WTC11 (cell line): ENCODE measurements around the gene SLC17A8. TPM values are rescaled to one million over a fixed set of nuclear protein-coding genes. Genes with fewer than 3 reads are reported as not detected.
"Not testable (repeated sequence)": the region's sequence is repeated elsewhere in the genome, so short reads cannot be mapped to it uniquely, and the experiment has no call there.

ENCODE experiments used
- ATAC-seq: fragments of 200-7000 bp; cut with Tn5 transposase; 2 replicates; pipeline ENCODE4 v1.10.0; 2021; ENCODE audit warnings: mild to moderate bottlenecking, moderate library complexity
- CTCF ChIA-PET: fragments of 300-600 bp; sonication (Branson Sonifier 250); formaldehyde crosslinking; loops from one replicate; lab custom pipeline; 2021; ENCODE audit warnings: antibody characterized with exemption; lab: Charles Lee
- POLR2A ChIA-PET: fragments of 350-600 bp; sonication (Branson Sonifier 250); formaldehyde crosslinking; loops from one replicate; lab custom pipeline; 2021; ENCODE audit warnings: antibody characterized with exemption; lab: Charles Lee
- DNase-seq: peaks from one replicate; pipeline ENCODE4 v3.0.0; 2021; ENCODE audit warnings: low spot score
- H3K27ac Mint-ChIP-seq: 2 replicates; pipeline ENCODE4 v1.8.0; 2021; ENCODE audit warnings: mixed read lengths
- H3K27me3 Mint-ChIP-seq: 2 replicates; pipeline ENCODE4 v1.8.0; 2021; ENCODE audit warnings: low read depth, mild to moderate bottlenecking, moderate library complexity, mixed read lengths
- H3K36me3 Mint-ChIP-seq: 2 replicates; pipeline ENCODE4 v1.8.0; 2021; ENCODE audit warnings: mixed read lengths
- H3K4me1 Mint-ChIP-seq: 2 replicates; pipeline ENCODE4 v1.8.0; 2022; ENCODE audit warnings: mixed read lengths
- H3K4me3 Mint-ChIP-seq: 2 replicates; pipeline ENCODE4 v1.8.0; 2021; ENCODE audit warnings: mild to moderate bottlenecking, moderate library complexity, mixed read lengths
- H3K9me3 Mint-ChIP-seq: 2 replicates; pipeline ENCODE4 v1.8.0; 2021; ENCODE audit warnings: mixed read lengths
- ATF1 ChIP-seq: sonication (generic); formaldehyde crosslinking; IDR thresholded peaks from 2 replicates; pipeline ENCODE4 v1.8.1; 2023; ENCODE audit warnings: mild to moderate bottlenecking, moderate library complexity, missing genetic modification reagents
- ATF2 ChIP-seq: sonication (generic); formaldehyde crosslinking; IDR thresholded peaks from 2 replicates; pipeline ENCODE4 v1.8.1; 2022; ENCODE audit warnings: low read depth, missing genetic modification reagents, borderline replicate concordance
- CBFB ChIP-seq: sonication (generic); formaldehyde crosslinking; IDR thresholded peaks from 2 replicates; pipeline ENCODE4 v1.8.1; 2022; ENCODE audit warnings: mild to moderate bottlenecking, low read depth, missing genetic modification reagents
- GTF2I ChIP-seq: fragments of 250-450 bp; sonication (Bioruptor Pico); conservative IDR thresholded peaks from 2 replicates; pipeline ENCODE4 v1.4.0; 2021; ENCODE audit warnings: mild to moderate bottlenecking
- JUN ChIP-seq: sonication (generic); formaldehyde crosslinking; IDR thresholded peaks from 2 replicates; pipeline ENCODE4 v1.8.0; 2023; ENCODE audit warnings: mild to moderate bottlenecking, missing genetic modification reagents
- RELA ChIP-seq: sonication (generic); formaldehyde crosslinking; IDR thresholded peaks from 2 replicates; pipeline ENCODE4 v1.8.1; 2022; ENCODE audit warnings: missing genetic modification reagents, mild to moderate bottlenecking, borderline replicate concordance
- RORB ChIP-seq: fragments of 250-450 bp; sonication (Bioruptor Pico); IDR thresholded peaks from 2 replicates; pipeline ENCODE4 v1.9.0; 2021; ENCODE audit warnings: mild to moderate bottlenecking
- SMAD3 ChIP-seq: sonication (generic); formaldehyde crosslinking; IDR thresholded peaks from 2 replicates; pipeline ENCODE4 v1.8.0; 2022; ENCODE audit warnings: missing genetic modification reagents, mild to moderate bottlenecking, borderline replicate concordance
- ZNF416 ChIP-seq: fragments of 250-450 bp; sonication (Bioruptor Pico); IDR thresholded peaks from 2 replicates; pipeline ENCODE4 v1.9.0; 2021; ENCODE audit warnings: mild to moderate bottlenecking, inconsistent platforms
- total RNA-seq: library from RNA; stranded (reverse); gene quantifications from 3 replicates; pipeline ENCODE4 v1.2.3, GENCODE V29; 2021
- TF ChIP-seq, protein P1 (sequence below): sonication (generic); formaldehyde crosslinking; IDR thresholded peaks from 2 replicates; pipeline ENCODE4 v1.8.1; 2023; ENCODE audit warnings: mild to moderate bottlenecking, missing genetic modification reagents, moderate library complexity
- TF ChIP-seq, protein P2 (sequence below): sonication (generic); formaldehyde crosslinking; conservative IDR thresholded peaks from 2 replicates; pipeline ENCODE4 v1.8.1; 2022; ENCODE audit warnings: mild to moderate bottlenecking, missing genetic modification reagents
- TF ChIP-seq, protein P3 (sequence below): fragments of 250-450 bp; sonication (Bioruptor Pico); IDR thresholded peaks from 2 replicates; pipeline ENCODE4 v1.9.0; 2021; ENCODE audit warnings: moderate library complexity, mild to moderate bottlenecking, inconsistent platforms, borderline replicate concordance
- TF ChIP-seq, protein P4 (sequence below): sonication (generic); formaldehyde crosslinking; IDR thresholded peaks from 2 replicates; pipeline ENCODE4 v1.8.0; 2022; ENCODE audit warnings: missing genetic modification reagents
- TF ChIP-seq, protein P5 (sequence below): fragments of 250-450 bp; sonication (Bioruptor Pico); IDR thresholded peaks from 2 replicates; pipeline ENCODE4 v1.9.0; 2021; ENCODE audit warnings: mild to moderate bottlenecking

The SLC17A8 gene
- total RNA-seq, 1 experiment from 2014 or later: 0.26 TPM

DNA sequence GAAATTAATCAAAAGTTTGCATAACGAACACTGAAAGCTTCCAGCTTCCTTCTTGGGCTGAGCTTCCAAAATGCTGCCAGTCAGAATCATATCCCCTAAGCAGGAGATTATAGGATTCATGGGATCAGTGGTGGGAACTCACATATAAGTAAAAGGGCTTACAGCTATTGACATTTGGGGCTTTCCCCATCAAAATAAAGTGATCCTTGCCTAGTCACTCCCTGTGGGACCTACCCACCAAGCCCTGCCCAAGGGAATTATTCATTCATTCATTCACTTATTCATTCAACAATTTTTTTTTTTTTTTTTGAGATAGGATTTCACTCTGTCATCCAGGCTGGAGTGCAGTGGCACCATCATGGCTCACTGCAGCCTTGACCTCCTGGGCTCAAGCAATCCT, 69.3 kb downstream of the SLC17A8 start (continued):
- TF ChIP-seq, protein P1, sequence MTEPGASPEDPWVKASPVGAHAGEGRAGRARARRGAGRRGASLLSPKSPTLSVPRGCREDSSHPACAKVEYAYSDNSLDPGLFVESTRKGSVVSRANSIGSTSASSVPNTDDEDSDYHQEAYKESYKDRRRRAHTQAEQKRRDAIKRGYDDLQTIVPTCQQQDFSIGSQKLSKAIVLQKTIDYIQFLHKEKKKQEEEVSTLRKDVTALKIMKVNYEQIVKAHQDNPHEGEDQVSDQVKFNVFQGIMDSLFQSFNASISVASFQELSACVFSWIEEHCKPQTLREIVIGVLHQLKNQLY (CRISPR knock-in tag): no peak
- TF ChIP-seq ZNF416 (no peak), ATF1 (CRISPR knock-in tag) (no peak)

DNA sequence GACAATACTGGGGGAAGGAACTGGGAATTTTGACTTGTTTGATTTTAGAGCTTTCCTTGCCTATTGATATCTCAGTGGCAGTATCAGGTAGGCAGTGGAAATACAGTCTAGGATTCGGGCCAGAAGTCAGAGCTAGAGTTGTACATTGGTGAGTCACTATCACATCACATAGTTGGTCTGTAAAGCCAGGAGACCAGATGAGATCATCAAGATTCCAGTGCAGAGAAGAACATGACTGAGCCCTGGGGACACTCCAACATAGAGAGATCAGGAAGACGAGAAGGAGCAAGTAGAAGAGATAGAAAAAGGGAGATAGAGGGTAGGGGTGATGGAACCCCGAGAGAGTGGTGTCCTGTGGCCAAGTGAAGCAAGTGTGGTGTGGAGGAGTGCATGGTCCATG, 70.2 kb downstream of the SLC17A8 start:
- ChIA-PET CTCF (interaction anchor here (2.5 kb wide), 1 partner anchor 22 kb away, joined by 17 read pairs; no protein-coding TSS in a partner anchor), POLR2A (no interaction called here)
- no peaks in the 10 kb centered on the region for H3K4me1 Mint-ChIP-seq
- TF ChIP-seq GTF2I (no peak), SMAD3 (no peak), JUN (CRISPR knock-in tag) (no peak), CBFB (CRISPR knock-in tag) (no peak), ATF2 (no peak)
- TF ChIP-seq, protein P2, sequence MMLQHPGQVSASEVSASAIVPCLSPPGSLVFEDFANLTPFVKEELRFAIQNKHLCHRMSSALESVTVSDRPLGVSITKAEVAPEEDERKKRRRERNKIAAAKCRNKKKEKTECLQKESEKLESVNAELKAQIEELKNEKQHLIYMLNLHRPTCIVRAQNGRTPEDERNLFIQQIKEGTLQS (CRISPR knock-in tag): no peak
- TF ChIP-seq, protein P3, sequence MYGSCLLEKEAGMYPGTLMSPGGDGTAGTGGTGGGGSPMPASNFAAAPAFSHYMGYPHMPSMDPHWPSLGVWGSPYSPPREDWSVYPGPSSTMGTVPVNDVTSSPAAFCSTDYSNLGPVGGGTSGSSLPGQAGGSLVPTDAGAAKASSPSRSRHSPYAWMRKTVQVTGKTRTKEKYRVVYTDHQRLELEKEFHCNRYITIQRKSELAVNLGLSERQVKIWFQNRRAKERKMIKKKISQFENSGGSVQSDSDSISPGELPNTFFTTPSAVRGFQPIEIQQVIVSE (CRISPR knock-in tag): no peak
- TF ChIP-seq, protein P4, sequence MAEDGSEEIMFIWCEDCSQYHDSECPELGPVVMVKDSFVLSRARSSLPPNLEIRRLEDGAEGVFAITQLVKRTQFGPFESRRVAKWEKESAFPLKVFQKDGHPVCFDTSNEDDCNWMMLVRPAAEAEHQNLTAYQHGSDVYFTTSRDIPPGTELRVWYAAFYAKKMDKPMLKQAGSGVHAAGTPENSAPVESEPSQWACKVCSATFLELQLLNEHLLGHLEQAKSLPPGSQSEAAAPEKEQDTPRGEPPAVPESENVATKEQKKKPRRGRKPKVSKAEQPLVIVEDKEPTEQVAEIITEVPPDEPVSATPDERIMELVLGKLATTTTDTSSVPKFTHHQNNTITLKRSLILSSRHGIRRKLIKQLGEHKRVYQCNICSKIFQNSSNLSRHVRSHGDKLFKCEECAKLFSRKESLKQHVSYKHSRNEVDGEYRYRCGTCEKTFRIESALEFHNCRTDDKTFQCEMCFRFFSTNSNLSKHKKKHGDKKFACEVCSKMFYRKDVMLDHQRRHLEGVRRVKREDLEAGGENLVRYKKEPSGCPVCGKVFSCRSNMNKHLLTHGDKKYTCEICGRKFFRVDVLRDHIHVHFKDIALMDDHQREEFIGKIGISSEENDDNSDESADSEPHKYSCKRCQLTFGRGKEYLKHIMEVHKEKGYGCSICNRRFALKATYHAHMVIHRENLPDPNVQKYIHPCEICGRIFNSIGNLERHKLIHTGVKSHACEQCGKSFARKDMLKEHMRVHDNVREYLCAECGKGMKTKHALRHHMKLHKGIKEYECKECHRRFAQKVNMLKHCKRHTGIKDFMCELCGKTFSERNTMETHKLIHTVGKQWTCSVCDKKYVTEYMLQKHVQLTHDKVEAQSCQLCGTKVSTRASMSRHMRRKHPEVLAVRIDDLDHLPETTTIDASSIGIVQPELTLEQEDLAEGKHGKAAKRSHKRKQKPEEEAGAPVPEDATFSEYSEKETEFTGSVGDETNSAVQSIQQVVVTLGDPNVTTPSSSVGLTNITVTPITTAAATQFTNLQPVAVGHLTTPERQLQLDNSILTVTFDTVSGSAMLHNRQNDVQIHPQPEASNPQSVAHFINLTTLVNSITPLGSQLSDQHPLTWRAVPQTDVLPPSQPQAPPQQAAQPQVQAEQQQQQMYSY: no peak
- no peak overlapping the region for H3K4me3 Mint-ChIP-seq
- H3K9me3 Mint-ChIP-seq: no peaks in the 10 kb centered on the region; the same call in 1 of the 2 replicates
- DNase-seq (no peak), ATAC-seq (no peak)
- no peaks in the 10 kb centered on the region for H3K27me3 Mint-ChIP-seq
- no peaks in the 10 kb centered on the region for H3K36me3 Mint-ChIP-seq
- H3K27ac Mint-ChIP-seq: no peak overlapping the region

DNA sequence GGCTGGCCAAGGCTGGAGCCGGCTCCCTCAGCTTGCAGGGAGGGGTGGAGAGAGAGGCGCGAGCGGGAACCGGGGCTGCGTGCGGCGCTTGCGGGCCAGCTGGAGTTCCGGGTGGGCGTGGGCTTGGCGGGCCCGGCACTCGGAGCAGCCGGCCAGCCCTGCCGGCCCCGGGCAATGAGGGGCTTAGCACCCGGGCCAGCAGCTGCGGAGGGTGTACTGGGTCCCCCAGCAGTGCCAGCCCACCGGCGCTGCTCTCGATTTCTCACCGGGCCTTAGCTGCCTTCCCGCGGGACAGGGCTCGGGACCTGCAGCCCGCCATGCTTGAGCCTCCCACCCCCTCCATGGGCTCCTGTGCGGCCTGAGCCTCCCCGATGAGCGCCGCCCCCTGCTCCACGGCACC, 73.4 kb downstream of the SLC17A8 start:
- H3K9me3 Mint-ChIP-seq, H3K27me3 Mint-ChIP-seq, POLR2A ChIA-PET, H3K4me3 Mint-ChIP-seq, H3K36me3 Mint-ChIP-seq, ATAC-seq, H3K4me1 Mint-ChIP-seq, H3K27ac Mint-ChIP-seq, DNase-seq: not testable (repeated sequence)
- CTCF ChIA-PET: interaction anchor here (3.6 kb wide), 1 partner anchor 25 kb away, joined by 16 read pairs; no protein-coding TSS in a partner anchor

- Mint-ChIP-seq H3K27ac (no peak overlapping the region), H3K27me3 (no peaks in the 10 kb centered on the region; the same call in 1 of the 2 replicates), H3K9me3 (peaks cover 5% of the 10 kb centered on the region; the same call in 1 of the 2 replicates), H3K4me3 (no peak overlapping the region), H3K4me1 (no peaks in the 10 kb centered on the region), H3K36me3 (no peaks in the 10 kb centered on the region)
- no peak for TF ChIP-seq RELA (CRISPR knock-in tag)
- TF ChIP-seq, protein P5, sequence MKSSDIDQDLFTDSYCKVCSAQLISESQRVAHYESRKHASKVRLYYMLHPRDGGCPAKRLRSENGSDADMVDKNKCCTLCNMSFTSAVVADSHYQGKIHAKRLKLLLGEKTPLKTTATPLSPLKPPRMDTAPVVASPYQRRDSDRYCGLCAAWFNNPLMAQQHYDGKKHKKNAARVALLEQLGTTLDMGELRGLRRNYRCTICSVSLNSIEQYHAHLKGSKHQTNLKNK: no peak
- TF ChIP-seq RORB (CRISPR knock-in tag): no peak
- POLR2A ChIA-PET: no interaction called here
- ATAC-seq: no peak
- no peak for DNase-seq
- CTCF ChIA-PET: no interaction called here
Observed at GRCh38 chr12:100433701-100434100, 76.8 kb downstream of the SLC17A8 start.
